Mucosa of descending colon (tissue), 3 donors: ENCODE results near the gene FSTL5. TPM values are rescaled to one million over a fixed set of nuclear protein-coding genes. Genes with fewer than 3 reads are reported as not detected.

ENCODE experiments used
- ATAC-seq: fragments of 200-7000 bp; cut with Tn5 transposase; one replicate; pipeline ENCODE4 v1.9.1; 2020; ENCODE audit warnings: mild to moderate bottlenecking, moderate library complexity
- DNase-seq, 3 donors: peaks; one replicate each; pipeline ENCODE4 v3.0.0-alpha.2; 2020
- H3K36me3 ChIP-seq: fragments of 200-600 bp; one replicate; pipeline ENCODE4 v1.8.0; 2021; ENCODE audit warnings: low read depth, mild to moderate bottlenecking
- H3K4me1 ChIP-seq: fragments of 200-600 bp; one replicate; pipeline ENCODE4 v1.8.0; 2021; ENCODE audit warnings: low read depth, mild to moderate bottlenecking
- H3K4me3 ChIP-seq: fragments of 200-600 bp; one replicate; pipeline ENCODE4 v1.8.0; 2021; ENCODE audit warnings: mild to moderate bottlenecking
- H3K9me3 ChIP-seq: fragments of 200-600 bp; one replicate; pipeline ENCODE4 v1.8.0; 2021; ENCODE audit warnings: mild to moderate bottlenecking
- CTCF ChIP-seq: fragments of 200-600 bp; IDR thresholded peaks from one replicate; pipeline ENCODE4 v1.8.0; 2022; ENCODE audit warnings: antibody characterized with exemption, mild to moderate bottlenecking
- intact Hi-C, 2 donors: fragments of 100-400 bp; cut with DNase I in 1 of 2; cut with micrococcal nuclease in 1 of 2; formaldehyde crosslinking; loops; one replicate each; pipeline versions ENCODE4 v1.11.0 to v1.11.1; 2022; cut with DNase I, micrococcal nuclease
- total RNA-seq, 3 donors: library from RNA; stranded (reverse); fragmentation: NEBNext Ultra II Directional in 2 of 3; extraction: Animal tissue kit (Norgen Biotek cat#: 25700) in 2 of 3; gene quantifications; one replicate each; pipeline versions ENCODE4 v1.2.1 to v1.2.4, GENCODE V29; 2021 to 2023
- donor health status: DM: no; HTN: no; CAD: no; lungs with moderate emphysema.
- donor health status: DM: no; HTN: no; CAD: no.
- donor health status: DM: no; HTN: yes; CAD: no.

FSTL5 gene
- total RNA-seq, 3 donors from 2014 or later = 1.8 TPM; not detected in 2

- no peak overlapping the region for H3K4me3 ChIP-seq
- no peak for TF ChIP-seq CTCF
- H3K9me3 ChIP-seq = no peaks in the 10 kb centered on the region
- DNase-seq (no peak), ATAC-seq (no peak)
- H3K36me3 ChIP-seq = no peaks in the 10 kb centered on the region
- intact Hi-C loops = no loop called here
- H3K4me1 ChIP-seq = no peaks in the 10 kb centered on the region
These were observed 461.5 kb downstream of the FSTL5 start for GRCh38 chr4:161702287-161702686.

GRCh38 chr4:161696944-161697343 lies 466.9 kb downstream of the FSTL5 start:
- Histone ChIP-seq H3K4me1 (no peaks in the 10 kb centered on the region), H3K36me3 (no peaks in the 10 kb centered on the region), H3K4me3 (no peak overlapping the region), H3K9me3 (no peaks in the 10 kb centered on the region)
- DNase-seq = no peak
- TF ChIP-seq CTCF = no peak
- no peak for ATAC-seq
- intact Hi-C loops = no loop called here

- H3K4me3 ChIP-seq = no peak overlapping the region
- no peaks in the 10 kb centered on the region for H3K4me1 ChIP-seq
- H3K9me3 ChIP-seq = no peaks in the 10 kb centered on the region
- no peak for TF ChIP-seq CTCF
- intact Hi-C loops = no loop called here
- no peaks in the 10 kb centered on the region for H3K36me3 ChIP-seq
- ATAC-seq (no peak), DNase-seq (no peak)
These were observed 483.7 kb downstream of the FSTL5 start for GRCh38 chr4:161680146-161680545.

- TF ChIP-seq CTCF = no peak
- Histone ChIP-seq H3K4me3 (no peak overlapping the region), H3K36me3 (no peaks in the 10 kb centered on the region), H3K4me1 (no peaks in the 10 kb centered on the region), H3K9me3 (no peaks in the 10 kb centered on the region)
- ATAC-seq (no peak), DNase-seq (no peak)
- intact Hi-C loops = no loop called here
These were observed 499.1 kb downstream of the FSTL5 start for GRCh38 chr4:161664740-161665139.

- ATAC-seq = no peak
- TF ChIP-seq CTCF = no peak
These were observed 500.0 kb downstream of the FSTL5 start for GRCh38 chr4:161663844-161664243.

GRCh38 chr4:161658676-161659075 lies 505.1 kb downstream of the FSTL5 start:
- intact Hi-C loops = no loop called here
- H3K4me3 ChIP-seq = no peak overlapping the region
- no peak for TF ChIP-seq CTCF
- H3K4me1 ChIP-seq = no peaks in the 10 kb centered on the region
- no peaks in the 10 kb centered on the region for H3K9me3 ChIP-seq
- DNase-seq (no peak), ATAC-seq (no peak)
- no peaks in the 10 kb centered on the region for H3K36me3 ChIP-seq

More at GRCh38 chr4:161663844-161664243, 500.0 kb downstream of the FSTL5 start:
- Histone ChIP-seq H3K9me3 (no peaks in the 10 kb centered on the region), H3K4me1 (no peaks in the 10 kb centered on the region), H3K36me3 (no peaks in the 10 kb centered on the region), H3K4me3 (no peak overlapping the region)
- no peak for DNase-seq
- intact Hi-C loops = no loop called here
